ENCODE data around the gene MFAP2. TPM values are rescaled to one million over a fixed set of nuclear protein-coding genes. Genes with fewer than 3 reads are reported as not detected.
A peak's percentile ranks its signal among the peaks of the same experiment; 100 is the strongest.

Gene MFAP2
- total RNA-seq, 4 donors from 2014 or later = 3.9 to 16.0 (median 5.4) TPM

- no peak overlapping the region for H3K4me3 ChIP-seq (ENCODE audit: low read depth, poor library complexity, severe bottlenecking)
- WGBS, 2 donors = 28 to 35% methylated on average over 12 to 16 of the region's 20 CpGs
- intact Hi-C loops (cut with DNase I; ENCODE audit: low total_unique reads) = no loop called here
- TF ChIP-seq CTCF (IDR thresholded peaks at IDR 0.05) (no peak), POLR2A (IDR thresholded peaks at IDR 0.05) (no peak)
- DNase-seq (ENCODE audit: low spot score in 2 of 2) = peak; percentile 62 to 94
Measured at GRCh38 chr1:16978567-16979474, 1.6 kb downstream of the MFAP2 start.

- TF ChIP-seq POLR2A (IDR thresholded peaks at IDR 0.05) (no peak), CTCF (IDR thresholded peaks at IDR 0.05) (no peak)
- WGBS, 2 donors = 85 to 87% methylated on average over 4 of the region's 4 CpGs
- intact Hi-C loops (cut with DNase I; ENCODE audit: low total_unique reads) = no loop called here
- no peak for DNase-seq (ENCODE audit: low spot score in 2 of 2)
- no peak overlapping the region for H3K4me3 ChIP-seq (ENCODE audit: low read depth, poor library complexity, severe bottlenecking)
Measured at GRCh38 chr1:16978139-16978538, 2.3 kb downstream of the MFAP2 start.

GRCh38 chr1:16977377-16977776 is 3.0 kb downstream of the MFAP2 start:
- DNase-seq (ENCODE audit: low spot score in 2 of 2) = no peak
- H3K4me3 ChIP-seq (ENCODE audit: low read depth, poor library complexity, severe bottlenecking) = no peak overlapping the region
- WGBS, 2 donors = 83 to 94% methylated on average over 5 of the region's 5 CpGs
- intact Hi-C loops (cut with DNase I; ENCODE audit: low total_unique reads) = no loop called here
- TF ChIP-seq POLR2A (IDR thresholded peaks at IDR 0.05) (no peak), CTCF (IDR thresholded peaks at IDR 0.05) (no peak)

GRCh38 chr1:16976966-16977365 is 3.5 kb downstream of the MFAP2 start:
- DNase-seq (ENCODE audit: low spot score in 2 of 2) = no peak
- intact Hi-C loops (cut with DNase I; ENCODE audit: low total_unique reads) = no loop called here
- no peak overlapping the region for H3K4me3 ChIP-seq (ENCODE audit: low read depth, poor library complexity, severe bottlenecking)
- 77 to 84% methylated on average over 16 of the region's 16 CpGs for WGBS, 2 donors
- TF ChIP-seq CTCF (IDR thresholded peaks at IDR 0.05) (no peak), POLR2A (IDR thresholded peaks at IDR 0.05) (no peak)

GRCh38 chr1:16975838-16976237 is 4.6 kb downstream of the MFAP2 start:
- no peak for DNase-seq (ENCODE audit: low spot score in 2 of 2)
- 49 to 52% methylated on average over 13 to 14 of the region's 14 CpGs for WGBS, 2 donors
- H3K4me3 ChIP-seq (ENCODE audit: low read depth, poor library complexity, severe bottlenecking) = no peak overlapping the region
- intact Hi-C loops (cut with DNase I; ENCODE audit: low total_unique reads) = no loop called here
- TF ChIP-seq CTCF (IDR thresholded peaks at IDR 0.05) = no peak
- no peak for TF ChIP-seq POLR2A (IDR thresholded peaks at IDR 0.05)
